Nephron progenitor cell (in vitro differentiated cells): ENCODE measurements around the gene PALLD.

Experiments
- DNase-seq: peaks from one replicate; pipeline ENCODE4 v3.0.0; 2021
- H3K27ac Mint-ChIP-seq: 2 replicates; pipeline ENCODE4 v1.8.0; 2021; ENCODE audit warnings: mild to moderate bottlenecking, moderate library complexity, mixed read lengths
- H3K27me3 Mint-ChIP-seq: 2 replicates; pipeline ENCODE4 v1.8.0; 2021; ENCODE audit warnings: mild to moderate bottlenecking, low read depth, mixed read lengths; ENCODE audit not compliant: poor library complexity
- H3K36me3 Mint-ChIP-seq: 2 replicates; pipeline ENCODE4 v1.8.0; 2021; ENCODE audit warnings: low read depth, mixed read lengths
- H3K4me1 Mint-ChIP-seq: 2 replicates; pipeline ENCODE4 v1.8.0; 2021; ENCODE audit warnings: mixed read lengths
- H3K4me3 Mint-ChIP-seq: 2 replicates; pipeline ENCODE4 v1.8.0; 2021; ENCODE audit warnings: mild to moderate bottlenecking, moderate library complexity, mixed read lengths
- H3K9me3 Mint-ChIP-seq: 2 replicates; pipeline ENCODE4 v1.8.0; 2021; ENCODE audit warnings: mild to moderate bottlenecking, moderate library complexity, mixed read lengths
- CTCF ChIP-seq: fragments of 200-600 bp; sonication (generic); IDR thresholded peaks from 2 replicates; pipeline ENCODE4 v1.5.0; 2021; ENCODE audit warnings: antibody characterized with exemption

Gene PALLD

GRCh38 chr4:168501407-168501806 lies 4.6 kb downstream of the PALLD start:
- H3K4me1 Mint-ChIP-seq: peaks cover 28% of the 10 kb centered on the region
- no peak overlapping the region for H3K27ac Mint-ChIP-seq
- no peaks in the 10 kb centered on the region for H3K9me3 Mint-ChIP-seq
- no peak overlapping the region for H3K4me3 Mint-ChIP-seq
- H3K27me3 Mint-ChIP-seq: peaks cover 7% of the 10 kb centered on the region
- no peak for TF ChIP-seq CTCF
- DNase-seq: no peak
- H3K36me3 Mint-ChIP-seq: no peaks in the 10 kb centered on the region

GRCh38 chr4:168502861-168503260 lies 6.0 kb downstream of the PALLD start:
- Mint-ChIP-seq H3K9me3 (no peaks in the 10 kb centered on the region), H3K27ac (no peak overlapping the region), H3K4me1 (peaks cover 17% of the 10 kb centered on the region), H3K27me3 (peaks cover 7% of the 10 kb centered on the region), H3K36me3 (no peaks in the 10 kb centered on the region), H3K4me3 (no peak overlapping the region)
- no peak for TF ChIP-seq CTCF
- no peak for DNase-seq

- Mint-ChIP-seq H3K4me1 (peaks cover 9% of the 10 kb centered on the region), H3K36me3 (no peaks in the 10 kb centered on the region), H3K27me3 (peaks cover 7% of the 10 kb centered on the region), H3K4me3 (no peak overlapping the region), H3K27ac (no peak overlapping the region), H3K9me3 (no peaks in the 10 kb centered on the region)
- no peak for TF ChIP-seq CTCF
- no peak for DNase-seq
Measured at GRCh38 chr4:168503652-168504362, 7.0 kb downstream of the PALLD start.

GRCh38 chr4:168504526-168504925 lies 7.7 kb downstream of the PALLD start:
- no peak for DNase-seq
- Mint-ChIP-seq H3K4me1 (peaks cover 8% of the 10 kb centered on the region), H3K4me3 (no peak overlapping the region), H3K36me3 (no peaks in the 10 kb centered on the region), H3K27me3 (peaks cover 7% of the 10 kb centered on the region), H3K9me3 (no peaks in the 10 kb centered on the region), H3K27ac (no peak overlapping the region)
- TF ChIP-seq CTCF: no peak

- Mint-ChIP-seq H3K27me3 (peaks cover 7% of the 10 kb centered on the region), H3K9me3 (no peaks in the 10 kb centered on the region), H3K36me3 (no peaks in the 10 kb centered on the region), H3K4me1 (no peaks in the 10 kb centered on the region), H3K4me3 (no peak overlapping the region), H3K27ac (no peak overlapping the region)
- no peak for DNase-seq
- TF ChIP-seq CTCF: no peak
Measured at GRCh38 chr4:168506014-168506413, 9.2 kb downstream of the PALLD start.

DNA sequence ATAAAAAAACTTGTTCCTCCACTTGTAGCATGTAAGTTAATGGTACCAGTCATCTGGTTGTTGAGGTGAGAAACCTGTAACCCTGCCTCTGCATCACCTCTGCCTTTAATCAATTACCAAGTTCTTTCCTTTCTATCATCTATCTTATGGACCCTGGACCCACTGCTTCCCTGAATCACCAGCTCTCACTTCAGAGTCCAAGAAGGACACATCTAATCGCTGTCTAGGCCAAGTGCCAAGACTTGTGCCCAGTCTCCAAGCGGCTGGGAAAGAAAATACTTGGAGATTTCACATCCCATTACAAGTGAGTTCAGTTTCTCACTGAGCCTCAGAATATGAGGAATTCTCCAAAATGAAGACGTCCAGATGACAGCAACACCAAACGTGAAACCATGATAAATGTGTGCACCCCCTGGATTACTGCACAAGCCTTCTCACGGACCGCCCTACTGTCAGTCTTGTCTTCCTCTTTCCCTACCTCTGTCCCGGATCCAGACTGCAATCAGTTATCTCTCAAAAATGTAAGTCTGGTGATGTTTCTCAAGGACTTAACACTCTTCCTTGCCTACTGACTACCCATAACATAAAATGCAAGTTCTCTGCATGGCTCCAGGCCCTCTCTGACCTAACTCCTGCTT lies 10.4 kb downstream of the PALLD start:
- Mint-ChIP-seq H3K36me3 (no peaks in the 10 kb centered on the region), H3K9me3 (no peaks in the 10 kb centered on the region), H3K27me3 (peaks cover 7% of the 10 kb centered on the region), H3K27ac (no peak overlapping the region), H3K4me1 (peaks cover 8% of the 10 kb centered on the region), H3K4me3 (no peak overlapping the region)
- DNase-seq: no peak
- TF ChIP-seq CTCF: no peak
